HepG2 (cell line): Measurements from ENCODE around the gene PIP4K2C. TPM values are rescaled to one million over a fixed set of nuclear protein-coding genes. Genes with fewer than 3 reads are reported as not detected.

Source experiments
- ADNP ChIP-seq: sonication (generic); formaldehyde crosslinking; IDR thresholded peaks from 2 replicates; pipeline ENCODE4 v1.4.0; 2020; ENCODE audit warnings: missing genetic modification reagents
- BHLHE40 ChIP-seq: IDR thresholded peaks from 2 replicates; pipeline ENCODE4 v1.6.1; 2011; ENCODE audit warnings: low read length, improper control_type of control experiment
- CREB1 ChIP-seq, 2 experiments: fragments of 450-650 bp in 1 of 2; IDR thresholded peaks; 2 replicates each; pipeline ENCODE4 v1.6.1; 2016 to 2017; ENCODE audit warnings: control low read depth in 1 of 2, mild to moderate bottlenecking in 1 of 2, missing compliant biosample characterization in 1 of 2, missing genetic modification characterization in 1 of 2
- GABPA ChIP-seq, 2 experiments: IDR thresholded peaks; 2 replicates each; pipeline ENCODE4 v1.6.1; 2011 to 2016; ENCODE audit warnings: low read depth in 2 of 2, low read length in 1 of 2, missing biosample characterization in 1 of 2, missing genetic modification characterization in 1 of 2
- GATAD1 ChIP-seq: IDR thresholded peaks from 2 replicates; pipeline ENCODE4 v1.6.1; 2016; ENCODE audit warnings: missing genetic modification reagents, missing compliant biosample characterization
- MAFG ChIP-seq: sonication (generic); formaldehyde crosslinking; IDR thresholded peaks from 2 replicates; pipeline ENCODE4 v1.5.1; 2020; ENCODE audit warnings: mild to moderate bottlenecking, missing genetic modification reagents
- NR0B2 ChIP-seq: sonication (generic); formaldehyde crosslinking; IDR thresholded peaks from 2 replicates; pipeline ENCODE4 v1.4.0; 2020; ENCODE audit warnings: mild to moderate bottlenecking, missing genetic modification reagents
- RXRB ChIP-seq: IDR thresholded peaks from 2 replicates; pipeline ENCODE4 v1.6.1; 2016; ENCODE audit warnings: borderline replicate concordance, missing genetic modification reagents, missing compliant biosample characterization
- SOX13 ChIP-seq, 3 experiments: fragments of 450-650 bp in 1 of 3; sonication (generic) in 1 of 3; formaldehyde crosslinking in 1 of 3; IDR thresholded peaks in 2 of 3; conservative IDR thresholded peaks in 1 of 3; 2 replicates each; pipeline versions ENCODE4 v1.5.0 to v1.6.1; 2016 to 2020; ENCODE audit warnings: antibody characterized with exemption in 1 of 3, mild to moderate bottlenecking in 1 of 3, missing compliant biosample characterization in 1 of 3, missing genetic modification reagents in 1 of 3, moderate library complexity in 1 of 3
- TEF ChIP-seq: sonication (generic); formaldehyde crosslinking; IDR thresholded peaks from 2 replicates; pipeline ENCODE4 v1.5.0; 2020; ENCODE audit warnings: missing genetic modification reagents
- U2AF1 ChIP-seq: fragments of 200-400 bp; formaldehyde crosslinking; optimal IDR thresholded peaks from 2 replicates; pipeline ENCODE3; 2017; ENCODE audit warnings: mild to moderate bottlenecking, low read depth, low read length
- ZBTB8A ChIP-seq: sonication (generic); formaldehyde crosslinking; IDR thresholded peaks from 2 replicates; pipeline ENCODE4 v1.4.0; 2020; ENCODE audit warnings: mild to moderate bottlenecking, low read depth, missing genetic modification reagents, borderline replicate concordance
- ZFP36 ChIP-seq: fragments of 150-350 bp; IDR thresholded peaks from 2 replicates; pipeline ENCODE4 v1.6.1; 2018; ENCODE audit warnings: borderline replicate concordance, low read length, low read depth; ENCODE audit not compliant: partially characterized antibody
- ZMAT5 ChIP-seq: sonication (generic); formaldehyde crosslinking; IDR thresholded peaks from 2 replicates; pipeline ENCODE4 v1.5.0; 2020; ENCODE audit warnings: mild to moderate bottlenecking, low read depth, missing genetic modification reagents, borderline replicate concordance
- ZNF20 ChIP-seq: sonication (generic); formaldehyde crosslinking; IDR thresholded peaks from 2 replicates; pipeline ENCODE4 v1.4.0; 2020; ENCODE audit warnings: mild to moderate bottlenecking, moderate library complexity, missing genetic modification reagents
- ZNF225 ChIP-seq: sonication (generic); formaldehyde crosslinking; IDR thresholded peaks from 2 replicates; pipeline ENCODE4 v1.4.0; 2020; ENCODE audit warnings: mild to moderate bottlenecking, missing genetic modification reagents
- ZNF296 ChIP-seq: sonication (generic); formaldehyde crosslinking; conservative IDR thresholded peaks from 2 replicates; pipeline ENCODE4 v1.5.0; 2020; ENCODE audit warnings: mild to moderate bottlenecking, missing genetic modification reagents
- ZNF414 ChIP-seq: sonication (generic); formaldehyde crosslinking; IDR thresholded peaks from 2 replicates; pipeline ENCODE4 v1.5.0; 2020; ENCODE audit warnings: missing genetic modification reagents
- ZNF496 ChIP-seq: sonication (generic); formaldehyde crosslinking; IDR thresholded peaks from 2 replicates; pipeline ENCODE4 v1.8.1; 2023; ENCODE audit warnings: mild to moderate bottlenecking, moderate library complexity, missing genetic modification reagents; ENCODE audit not compliant: insufficient replicate concordance
- ZNF546 ChIP-seq: sonication (generic); formaldehyde crosslinking; conservative IDR thresholded peaks from 2 replicates; pipeline ENCODE4 v1.8.1; 2023; ENCODE audit warnings: mild to moderate bottlenecking, missing genetic modification reagents
- ZNF619 ChIP-seq: sonication (generic); formaldehyde crosslinking; IDR thresholded peaks from 2 replicates; pipeline ENCODE4 v1.4.0; 2020; ENCODE audit warnings: mild to moderate bottlenecking, missing genetic modification reagents
- polyA plus RNA-seq, 8 experiments: library from polyadenylated mRNA; depleted of rRNA in 3 of 8; stranded (reverse) in 7 of 8; unstranded in 1 of 8; fragments of >200 nt; fragmentation: Illumina TruSeq in 4 of 8; extraction: Trizol in 4 of 8; gene quantifications; 2 replicates each; pipeline versions ENCODE4 v1.2.1 to v1.2.3, GENCODE V29; 2011 to 2016; ENCODE audit warnings: low read depth in 4 of 8, missing spikeins in 1 of 8, mixed read lengths in 1 of 8; ENCODE audit not compliant: insufficient read depth in 1 of 8
- total RNA-seq, 5 experiments: library from RNA; depleted of rRNA; stranded (reverse); fragments of >200 nt; fragmentation: Illumina TruSeq; extraction: Trizol; gene quantifications; 2 replicates each; pipeline ENCODE4 v1.2.3, GENCODE V29; 2016; ENCODE audit warnings: low read depth in 1 of 5
- TF ChIP-seq, protein P1 (sequence below): sonication (generic); formaldehyde crosslinking; IDR thresholded peaks from 2 replicates; pipeline ENCODE4 v1.5.0; 2020; ENCODE audit warnings: missing genetic modification reagents
- TF ChIP-seq, protein P2 (sequence below): sonication (generic); formaldehyde crosslinking; IDR thresholded peaks from 2 replicates; pipeline ENCODE4 v1.5.0; 2020; ENCODE audit warnings: mild to moderate bottlenecking, missing genetic modification reagents

PIP4K2C gene
- total and polyA plus RNA-seq, 2 of the 13 experiments (the other 11 are each of a cell fraction or from before 2014, with no cell fraction given): 23.3 to 26.4 TPM

GRCh38 chr12:57590864-57591781 is at the start of gene PIP4K2C (continued):
- TF ChIP-seq ZNF225 (peak; percentile 71), GABPA (IDR thresholded peaks at IDR 0.05; ENCODE audit: low read depth, low read length) (peak; percentile 63), GABPA (CRISPR knock-in tag; IDR thresholded peaks at IDR 0.05; ENCODE audit: low read depth) (peak; percentile 79), ZNF619 (CRISPR knock-in tag) (no peak), U2AF1 (no peak), RXRB (CRISPR knock-in tag) (0 out of 2 replicates have a peak, but pooled peaks have one; percentile 17), ZNF496 (no peak), ZNF20 (CRISPR knock-in tag) (0 out of 2 replicates have a peak, but pooled peaks have one; percentile 51), ZFP36 (no peak), ZMAT5 (no peak), ZNF414 (0 out of 2 replicates have a peak, but pooled peaks have one; percentile 37), GATAD1 (CRISPR knock-in tag) (peak; percentile 77), BHLHE40 (peak; percentile 89), SOX13 (IDR thresholded peaks at IDR 0.05) (no peak), SOX13 (CRISPR knock-in tag; conservative IDR thresholded peaks at IDR 0.05 in 1 of 2, IDR thresholded peaks at IDR 0.05 in 1 of 2) (no peak), MAFG (CRISPR knock-in tag) (no peak), ZNF296 (CRISPR knock-in tag) (no peak), ZNF546 (CRISPR knock-in tag) (no peak), ZBTB8A (CRISPR knock-in tag) (0 out of 2 replicates have a peak, but pooled peaks have one; percentile 19), ADNP (CRISPR knock-in tag) (no peak), CREB1 (IDR thresholded peaks at IDR 0.05) (no peak), CREB1 (CRISPR knock-in tag; IDR thresholded peaks at IDR 0.05) (no peak), NR0B2 (CRISPR knock-in tag) (0 out of 2 replicates have a peak, but pooled peaks have one; percentile 23), TEF (CRISPR knock-in tag) (no peak)
- TF ChIP-seq, protein P1, sequence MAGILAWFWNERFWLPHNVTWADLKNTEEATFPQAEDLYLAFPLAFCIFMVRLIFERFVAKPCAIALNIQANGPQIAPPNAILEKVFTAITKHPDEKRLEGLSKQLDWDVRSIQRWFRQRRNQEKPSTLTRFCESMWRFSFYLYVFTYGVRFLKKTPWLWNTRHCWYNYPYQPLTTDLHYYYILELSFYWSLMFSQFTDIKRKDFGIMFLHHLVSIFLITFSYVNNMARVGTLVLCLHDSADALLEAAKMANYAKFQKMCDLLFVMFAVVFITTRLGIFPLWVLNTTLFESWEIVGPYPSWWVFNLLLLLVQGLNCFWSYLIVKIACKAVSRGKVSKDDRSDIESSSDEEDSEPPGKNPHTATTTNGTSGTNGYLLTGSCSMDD: no peak
- TF ChIP-seq, protein P2, sequence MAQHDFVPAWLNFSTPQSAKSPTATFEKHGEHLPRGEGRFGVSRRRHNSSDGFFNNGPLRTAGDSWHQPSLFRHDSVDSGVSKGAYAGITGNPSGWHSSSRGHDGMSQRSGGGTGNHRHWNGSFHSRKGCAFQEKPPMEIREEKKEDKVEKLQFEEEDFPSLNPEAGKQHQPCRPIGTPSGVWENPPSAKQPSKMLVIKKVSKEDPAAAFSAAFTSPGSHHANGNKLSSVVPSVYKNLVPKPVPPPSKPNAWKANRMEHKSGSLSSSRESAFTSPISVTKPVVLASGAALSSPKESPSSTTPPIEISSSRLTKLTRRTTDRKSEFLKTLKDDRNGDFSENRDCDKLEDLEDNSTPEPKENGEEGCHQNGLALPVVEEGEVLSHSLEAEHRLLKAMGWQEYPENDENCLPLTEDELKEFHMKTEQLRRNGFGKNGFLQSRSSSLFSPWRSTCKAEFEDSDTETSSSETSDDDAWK (CRISPR knock-in tag): no peak
